ENCODE data around the gene SLC6A11. TPM values are rescaled to one million over a fixed set of nuclear protein-coding genes. Genes with fewer than 3 reads are reported as not detected.

The SLC6A11 gene
- total RNA-seq, 3 donors from 2014 or later: 0.13 TPM; not detected in 2

- no peaks in the 10 kb centered on the region for H3K36me3 ChIP-seq (ENCODE audit: low read depth)
- TF ChIP-seq CTCF (IDR thresholded peaks at IDR 0.05): no peak
- H3K9me3 ChIP-seq: no peaks in the 10 kb centered on the region
- H3K4me3 ChIP-seq: no peak overlapping the region
- intact Hi-C loops (cut with DNase I, micrococcal nuclease): no loop called here
- no peaks in the 10 kb centered on the region for H3K4me1 ChIP-seq (ENCODE audit: low read depth)
- DNase-seq (no peak), ATAC-seq (no peak)
Observed at GRCh38 chr3:10976770-10977169, 160.7 kb downstream of the SLC6A11 start.

GRCh38 chr3:10977892-10978510, 162.0 kb downstream of the SLC6A11 start:
- intact Hi-C loops (cut with DNase I, micrococcal nuclease): no loop called here
- no peaks in the 10 kb centered on the region for H3K36me3 ChIP-seq (ENCODE audit: low read depth)

GRCh38 chr3:10978956-10979355, 162.9 kb downstream of the SLC6A11 start:
- Histone ChIP-seq H3K4me3 (no peak overlapping the region), H3K36me3 (ENCODE audit: low read depth) (no peaks in the 10 kb centered on the region), H3K9me3 (no peaks in the 10 kb centered on the region), H3K4me1 (ENCODE audit: low read depth) (no peaks in the 10 kb centered on the region)
- ATAC-seq (no peak), DNase-seq (no peak)
- no peak for TF ChIP-seq CTCF (IDR thresholded peaks at IDR 0.05)
- intact Hi-C loops (cut with DNase I, micrococcal nuclease): no loop called here

More at GRCh38 chr3:10977892-10978510, 162.0 kb downstream of the SLC6A11 start:
- no peak for TF ChIP-seq CTCF (IDR thresholded peaks at IDR 0.05)
- ATAC-seq (no peak), DNase-seq (no peak)
- Histone ChIP-seq H3K4me1 (ENCODE audit: low read depth) (no peaks in the 10 kb centered on the region), H3K4me3 (no peak overlapping the region), H3K9me3 (no peaks in the 10 kb centered on the region)

DNA sequence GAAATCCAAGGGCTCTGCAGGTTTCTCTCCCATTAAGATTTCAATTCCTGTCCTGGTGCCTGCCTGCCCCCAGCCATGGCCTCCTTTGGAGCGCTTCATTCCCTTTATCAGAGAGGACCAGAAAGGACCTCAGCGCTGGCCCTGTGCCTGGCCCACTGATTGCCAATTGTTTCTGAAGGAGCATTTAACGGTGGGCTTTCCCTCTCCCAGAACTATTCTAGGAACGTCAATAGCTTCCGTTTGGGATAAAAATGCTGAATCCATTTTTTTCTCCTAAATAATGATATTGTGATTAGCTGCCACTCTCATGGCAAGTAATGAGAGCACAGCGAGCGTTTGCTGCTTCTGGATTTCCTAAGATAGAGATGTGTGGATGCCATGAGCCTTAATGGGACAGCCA, 164.3 kb downstream of the SLC6A11 start:
- H3K9me3 ChIP-seq: no peaks in the 10 kb centered on the region
- no peak overlapping the region for H3K4me3 ChIP-seq
- ATAC-seq: no peak
- TF ChIP-seq CTCF (IDR thresholded peaks at IDR 0.05): no peak
- no peak for DNase-seq
- intact Hi-C loops (cut with DNase I, micrococcal nuclease): no loop called here
- H3K4me1 ChIP-seq (ENCODE audit: low read depth): no peaks in the 10 kb centered on the region
- H3K36me3 ChIP-seq (ENCODE audit: low read depth): no peaks in the 10 kb centered on the region

DNA sequence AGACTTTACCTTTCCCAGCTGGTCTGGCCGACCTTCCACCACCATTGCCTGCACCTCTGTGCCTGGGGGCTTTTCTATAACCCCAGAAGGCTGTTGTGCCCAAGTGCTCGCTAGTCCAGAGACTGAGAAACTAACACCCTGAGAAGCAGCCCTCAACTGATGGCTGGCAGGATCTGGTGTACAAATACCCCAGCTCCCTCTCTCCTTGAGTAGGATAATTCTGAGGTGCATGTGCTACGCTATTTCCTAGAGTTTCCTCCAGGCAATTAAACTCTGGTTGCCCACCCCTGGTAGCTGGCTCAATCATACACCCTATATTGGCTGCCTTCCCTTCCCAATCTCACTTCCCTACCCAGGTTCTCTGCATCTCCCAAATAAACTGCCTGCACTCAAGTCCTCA, 165.0 kb downstream of the SLC6A11 start:
- H3K9me3 ChIP-seq: no peaks in the 10 kb centered on the region
- no peak overlapping the region for H3K4me3 ChIP-seq
- TF ChIP-seq CTCF (IDR thresholded peaks at IDR 0.05): no peak
- no peak for ATAC-seq
- no peaks in the 10 kb centered on the region for H3K36me3 ChIP-seq (ENCODE audit: low read depth)
- H3K4me1 ChIP-seq (ENCODE audit: low read depth): no peaks in the 10 kb centered on the region
- DNase-seq: no peak
- intact Hi-C loops (cut with DNase I, micrococcal nuclease): no loop called here

DNA sequence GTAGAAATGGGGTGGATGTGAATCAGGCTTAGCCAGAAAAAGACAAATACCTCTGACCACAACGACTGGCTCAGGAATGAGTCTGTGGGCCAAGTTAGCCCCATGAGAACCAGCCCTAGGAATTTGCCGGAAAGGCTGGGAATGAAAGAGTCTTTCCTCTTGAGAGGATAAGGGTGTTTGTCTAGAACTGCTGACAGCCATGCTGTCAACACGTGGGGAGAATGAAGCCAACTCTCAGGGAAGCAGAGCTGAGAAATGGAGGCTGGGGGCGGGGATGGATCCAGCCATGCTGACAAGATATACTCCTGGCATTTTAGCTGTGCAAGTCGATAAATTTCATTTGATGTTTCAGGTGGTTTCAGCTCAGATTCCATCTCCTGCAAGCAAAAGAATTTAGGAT, 165.9 kb downstream of the SLC6A11 start:
- ATAC-seq: no peak

More for the DNA sequence above, 165.9 kb downstream of the SLC6A11 start:
- Histone ChIP-seq H3K4me1 (ENCODE audit: low read depth) (no peaks in the 10 kb centered on the region), H3K36me3 (ENCODE audit: low read depth) (no peaks in the 10 kb centered on the region), H3K9me3 (no peaks in the 10 kb centered on the region), H3K4me3 (no peak overlapping the region)
- no peak for DNase-seq
- intact Hi-C loops (cut with DNase I, micrococcal nuclease): no loop called here
- no peak for TF ChIP-seq CTCF (IDR thresholded peaks at IDR 0.05)
